CD4-positive, alpha-beta T cell (primary cell): ENCODE results near the gene AK9. TPM values are rescaled to one million over a fixed set of nuclear protein-coding genes. Genes with fewer than 3 reads are reported as not detected.

ENCODE experiments used
- ATAC-seq: fragments of 200-7000 bp; cut with Tn5 transposase; one replicate; pipeline ENCODE4 v1.10.0; 2022; ENCODE audit warnings: mild to moderate bottlenecking; ENCODE audit not compliant: poor library complexity
- CTCF ChIA-PET: fragments of 350-600 bp; sonication (Branson Sonifier 250); formaldehyde crosslinking; loops from one replicate; lab custom pipeline; 2021; ENCODE audit warnings: antibody characterized with exemption, inconsistent platforms; lab: Charles Lee
- POLR2A ChIA-PET: fragments of 350-600 bp; sonication (Branson Sonifier 250); formaldehyde crosslinking; loops from one replicate; lab custom pipeline; 2021; ENCODE audit warnings: antibody characterized with exemption, inconsistent platforms; lab: Charles Lee
- DNase-seq, 14 experiments: peaks; one replicate each; pipeline ENCODE4 v3.0.0-alpha.2; 2013 to 2020; ENCODE audit warnings: mixed read lengths in 2 of 14
- H3K27ac ChIP-seq, 2 donors: one replicate each; pipeline versions ENCODE4 v1.5.1 to v1.7.0; 2013; ENCODE audit warnings: low read length in 2 of 2, low read depth in 1 of 2, mild to moderate bottlenecking in 1 of 2
- H3K27me3 ChIP-seq, 2 experiments: 1 replicate in 1 of 2; 2 replicates in 1 of 2; pipeline versions ENCODE4 v1.6.1 to v1.7.0; 2013; ENCODE audit warnings: low read length in 2 of 2, control low read depth in 1 of 2, mild to moderate bottlenecking in 1 of 2, moderate library complexity in 1 of 2; ENCODE audit not compliant: insufficient read depth in 2 of 2, control insufficient read depth in 1 of 2
- H3K36me3 ChIP-seq: one replicate; pipeline ENCODE4 v1.6.1; 2013; ENCODE audit warnings: low read length, control low read depth; ENCODE audit not compliant: insufficient read depth
- H3K4me1 ChIP-seq: one replicate; pipeline ENCODE4 v1.6.1; 2013; ENCODE audit warnings: low read length, control low read depth; ENCODE audit not compliant: insufficient read depth
- H3K4me3 ChIP-seq: one replicate; pipeline ENCODE4 v1.5.1; 2013; ENCODE audit warnings: mild to moderate bottlenecking, low read length, moderate library complexity
- H3K9me3 ChIP-seq, 2 experiments: 1 replicate in 1 of 2; 2 replicates in 1 of 2; pipeline versions ENCODE4 v1.6.1 to v1.7.0; 2013; ENCODE audit warnings: low read length in 2 of 2, mild to moderate bottlenecking in 2 of 2, control low read depth in 1 of 2, moderate library complexity in 1 of 2; ENCODE audit not compliant: control insufficient read depth in 1 of 2, insufficient read depth in 1 of 2
- H3K27ac Mint-ChIP-seq: one replicate; pipeline ENCODE4 v1.8.0; 2020; ENCODE audit warnings: mixed read lengths
- H3K27me3 Mint-ChIP-seq: one replicate; pipeline ENCODE4 v1.8.0; 2021; ENCODE audit warnings: mixed read lengths
- H3K36me3 Mint-ChIP-seq: one replicate; pipeline ENCODE4 v1.8.0; 2021; ENCODE audit warnings: low read depth, mixed read lengths
- H3K4me1 Mint-ChIP-seq: one replicate; pipeline ENCODE4 v1.8.0; 2021; ENCODE audit warnings: low read depth, mixed read lengths
- H3K4me3 Mint-ChIP-seq: one replicate; pipeline ENCODE4 v1.8.0; 2020; ENCODE audit warnings: mild to moderate bottlenecking, mixed read lengths
- H3K9me3 Mint-ChIP-seq: one replicate; pipeline ENCODE4 v1.8.0; 2020; ENCODE audit warnings: mixed read lengths
- intact Hi-C, 2 experiments: fragments of 100-400 bp; cut with DNase I in 1 of 2; cut with micrococcal nuclease in 1 of 2; formaldehyde crosslinking; loops; one replicate each; pipeline versions ENCODE4 v1.15.1 to v1.9.0; 2023 to 2025; cut with DNase I, micrococcal nuclease
- total RNA-seq, 174 experiments: library from RNA in 2 of 174; stranded (reverse) in 2 of 174; gene quantifications; one replicate each; pipeline ENCODE4 v1.2.3 and lab custom pipeline; 2021 to 2026
- TF ChIP-seq, protein P1 (sequence below): fragments of 200-600 bp; IDR thresholded peaks from one replicate; pipeline ENCODE4 v1.8.0; 2022; ENCODE audit warnings: antibody characterized with exemption, mild to moderate bottlenecking

AK9 gene
- total RNA-seq, 2 experiments from 2014 or later = 5.3 to 6.6 TPM

DNA sequence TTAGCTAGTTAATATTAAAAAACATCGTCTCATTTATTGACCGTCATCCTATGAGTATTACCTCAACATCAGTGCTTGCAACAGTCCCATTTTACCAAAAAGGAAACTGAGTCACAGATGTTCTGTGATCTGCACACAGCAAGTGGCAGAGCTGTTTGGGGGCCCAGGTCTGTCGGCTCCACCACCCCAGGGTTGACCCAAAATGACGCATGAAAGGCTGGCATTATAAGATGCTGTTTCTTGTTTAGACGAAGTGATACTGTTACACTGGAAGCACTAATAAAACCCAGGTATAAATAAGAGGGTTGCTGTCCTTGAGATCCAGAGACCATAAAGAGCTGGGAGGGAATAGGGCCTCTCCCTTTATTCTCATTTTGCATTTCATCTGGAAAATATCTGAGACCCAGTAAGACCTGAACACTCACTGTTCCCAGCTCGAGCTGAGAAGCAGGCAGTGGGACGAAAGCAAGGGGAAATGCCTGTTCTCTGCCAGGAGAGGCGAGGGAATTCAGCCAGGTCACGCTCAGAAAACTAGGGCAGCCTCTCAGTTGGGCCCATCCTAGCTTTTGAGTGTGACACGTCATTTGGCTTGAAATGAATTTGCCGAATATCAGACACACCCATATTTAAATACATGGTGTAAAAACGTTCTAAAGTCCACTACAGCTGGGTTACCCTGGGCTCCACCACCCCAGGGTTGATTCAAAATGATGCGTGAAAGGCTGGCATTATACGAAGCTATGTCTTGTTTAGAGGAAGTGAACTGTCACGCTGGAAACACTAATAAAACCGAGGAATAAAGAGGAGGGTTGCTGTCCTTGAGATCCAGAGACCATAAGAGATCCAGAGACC, 234.1 kb downstream of the AK9 start:
- Mint-ChIP-seq H3K9me3 (no peaks in the 10 kb centered on the region), H3K4me1 (peaks cover 60% of the 10 kb centered on the region)
- CTCF ChIA-PET = interaction anchor here (0.8 to 5.8 kb wide), 4 partner anchors 15 to 74 kb away, joined by 3 to 42 read pairs (median 8); partner anchors contain the start of genes CD164, PPIL6 and SMPD2

DNA sequence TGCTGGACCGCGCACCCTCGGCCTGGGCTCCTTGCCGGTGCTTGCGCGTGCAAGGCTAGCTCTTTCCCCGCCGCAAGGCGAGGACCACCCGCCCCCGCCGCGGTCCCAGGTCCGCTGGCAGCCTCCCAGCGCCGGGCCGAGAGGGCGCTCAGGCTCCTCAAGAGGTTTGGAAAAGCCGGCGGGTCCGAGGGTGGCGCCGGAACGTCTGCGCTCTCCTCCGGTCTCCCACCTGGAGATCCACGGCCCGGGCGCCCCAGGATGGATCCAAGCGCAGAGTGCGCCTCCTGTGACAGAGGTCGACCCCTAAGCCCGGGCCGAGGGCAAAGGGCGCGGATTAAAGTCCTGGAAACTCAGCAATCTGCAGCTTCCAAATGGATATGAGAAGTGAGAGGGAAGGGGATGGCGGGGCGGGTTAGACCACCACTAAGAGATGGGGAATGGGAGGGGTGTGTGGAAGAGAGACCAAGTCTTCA, 234.9 kb downstream of the AK9 start:
- ChIA-PET CTCF (interaction anchor here (0.6 to 5.8 kb wide), 5 partner anchors 8 to 73 kb away, joined by 3 to 42 read pairs (median 3); partner anchors contain the start of genes CD164, PPIL6 and SMPD2), POLR2A (interaction anchor here (1.1 to 9.5 kb wide), 7 partner anchors 9 to 897 kb away, joined by 3 to 137 read pairs (median 11); partner anchors contain the start of genes CD164, PPIL6, SESN1 and SMPD2)
- Histone ChIP-seq H3K27ac (peak overlapping the region; percentile 28 to 61), H3K4me3 (peak overlapping the region; percentile 97), H3K4me1 (peaks cover 70% of the 10 kb centered on the region), H3K27me3 (no peaks in the 10 kb centered on the region), H3K36me3 (peaks cover 21% of the 10 kb centered on the region), H3K9me3 (no peaks in the 10 kb centered on the region)
- ATAC-seq = no peak
- TF ChIP-seq, protein P1, sequence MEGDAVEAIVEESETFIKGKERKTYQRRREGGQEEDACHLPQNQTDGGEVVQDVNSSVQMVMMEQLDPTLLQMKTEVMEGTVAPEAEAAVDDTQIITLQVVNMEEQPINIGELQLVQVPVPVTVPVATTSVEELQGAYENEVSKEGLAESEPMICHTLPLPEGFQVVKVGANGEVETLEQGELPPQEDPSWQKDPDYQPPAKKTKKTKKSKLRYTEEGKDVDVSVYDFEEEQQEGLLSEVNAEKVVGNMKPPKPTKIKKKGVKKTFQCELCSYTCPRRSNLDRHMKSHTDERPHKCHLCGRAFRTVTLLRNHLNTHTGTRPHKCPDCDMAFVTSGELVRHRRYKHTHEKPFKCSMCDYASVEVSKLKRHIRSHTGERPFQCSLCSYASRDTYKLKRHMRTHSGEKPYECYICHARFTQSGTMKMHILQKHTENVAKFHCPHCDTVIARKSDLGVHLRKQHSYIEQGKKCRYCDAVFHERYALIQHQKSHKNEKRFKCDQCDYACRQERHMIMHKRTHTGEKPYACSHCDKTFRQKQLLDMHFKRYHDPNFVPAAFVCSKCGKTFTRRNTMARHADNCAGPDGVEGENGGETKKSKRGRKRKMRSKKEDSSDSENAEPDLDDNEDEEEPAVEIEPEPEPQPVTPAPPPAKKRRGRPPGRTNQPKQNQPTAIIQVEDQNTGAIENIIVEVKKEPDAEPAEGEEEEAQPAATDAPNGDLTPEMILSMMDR = no peak
- peak overlapping the region; percentile 84 for H3K4me3 Mint-ChIP-seq
- H3K27ac Mint-ChIP-seq = peak overlapping the region; percentile 31
- no peak for DNase-seq
- peaks cover 62% of the 10 kb centered on the region for H3K4me1 Mint-ChIP-seq
- no peaks in the 10 kb centered on the region for H3K27me3 Mint-ChIP-seq
- intact Hi-C loops = loop anchor here (10.0 kb wide), 2 partner anchors 239 to 1629 kb away; partner anchors contain the start of genes AK9 (in 1 of the 2), FIG4 (in 1 of the 2) and SLC16A10 (in 1 of the 2)
- H3K9me3 Mint-ChIP-seq = no peaks in the 10 kb centered on the region
- H3K36me3 Mint-ChIP-seq = peaks cover 28% of the 10 kb centered on the region

More for the DNA sequence above, 234.1 kb downstream of the AK9 start:
- peak overlapping the region in 1 of 2 donors; percentile 22 for H3K27ac ChIP-seq
- H3K4me1 ChIP-seq = peaks cover 64% of the 10 kb centered on the region
- no peaks in the 10 kb centered on the region for H3K9me3 ChIP-seq
- peaks cover 29% of the 10 kb centered on the region for H3K36me3 Mint-ChIP-seq
- H3K4me3 ChIP-seq = no peak overlapping the region
- POLR2A ChIA-PET = interaction anchor here (0.6 to 9.5 kb wide), 9 partner anchors 14 to 1358 kb away, joined by 3 to 137 read pairs (median 6); partner anchors contain the start of genes CD164, CDK19, PPIL6 and SMPD2
- H3K27me3 Mint-ChIP-seq = no peaks in the 10 kb centered on the region
- peak overlapping the region; percentile 84 for H3K4me3 Mint-ChIP-seq
- intact Hi-C loops = loop anchor here (10.0 kb wide), 2 partner anchors 238 to 1628 kb away; partner anchors contain the start of genes AK9 (in 1 of the 2), FIG4 (in 1 of the 2) and SLC16A10 (in 1 of the 2)
- H3K27me3 ChIP-seq = no peaks in the 10 kb centered on the region
- peak overlapping the region; percentile 31 for H3K27ac Mint-ChIP-seq
- H3K36me3 ChIP-seq = peaks cover 21% of the 10 kb centered on the region
- ATAC-seq (no peak), DNase-seq (peak in 1 of 14 experiments; percentile 39)
- TF ChIP-seq, protein P1 = no peak
